Keratinocyte (primary cell): ENCODE data around the gene ARHGDIB. TPM values are rescaled to one million over a fixed set of nuclear protein-coding genes. Genes with fewer than 3 reads are reported as not detected.

ENCODE experiments used
- DNase-seq: peaks from one replicate; pipeline ENCODE4 v3.0.0-alpha.2; 2011; ENCODE audit warnings: low read depth, missing footprints, low spot score
- FAIRE-seq: peaks from 2 replicates; lab custom pipeline; 2011; peaks lifted over from hg19 to GRCh38; lab: Jason Lieb, UNC
- H2AFZ ChIP-seq: 2 replicates; pipeline ENCODE4 v1.6.0; 2012; ENCODE audit warnings: low read length, control low read depth, inconsistent platforms; ENCODE audit not compliant: control insufficient read depth
- H3K27ac ChIP-seq: 2 replicates; pipeline ENCODE4 v1.5.1; 2011; ENCODE audit warnings: low read length; ENCODE audit not compliant: control insufficient read depth, insufficient read depth
- H3K27me3 ChIP-seq: 3 replicates; pipeline ENCODE4 v1.6.0; 2011; ENCODE audit warnings: low read length; ENCODE audit not compliant: control insufficient read depth, insufficient read depth; ENCODE audit errors: extremely low read depth
- H3K36me3 ChIP-seq, 2 experiments: 2 replicates in 1 of 2; 3 replicates in 1 of 2; pipeline ENCODE4 v1.5.1; 2011; ENCODE audit warnings: low read length in 2 of 2, mild to moderate bottlenecking in 1 of 2; ENCODE audit not compliant: control insufficient read depth in 2 of 2, insufficient read depth in 2 of 2; ENCODE audit errors: extremely low read depth in 1 of 2
- H3K4me1 ChIP-seq: 3 replicates; pipeline ENCODE4 v1.5.1; 2011; ENCODE audit warnings: low read length; ENCODE audit not compliant: control insufficient read depth, insufficient read depth; ENCODE audit errors: extremely low read depth
- H3K4me2 ChIP-seq: 3 replicates; pipeline ENCODE4 v1.6.0; 2011; ENCODE audit warnings: low read depth, low read length; ENCODE audit not compliant: control insufficient read depth, insufficient read depth; ENCODE audit errors: extremely low read depth
- H3K4me3 ChIP-seq, 3 experiments: fragments of 200-600 bp in 1 of 3; sonication (generic) in 1 of 3; 2 replicates in 2 of 3; 3 replicates in 1 of 3; pipeline ENCODE4 v1.5.1; 2011 to 2016; ENCODE audit warnings: low read length in 3 of 3, mild to moderate bottlenecking in 3 of 3, control low read depth in 2 of 3, inconsistent platforms in 1 of 3, low read depth in 1 of 3, mixed read lengths in 1 of 3, mixed run types in 1 of 3, moderate library complexity in 1 of 3; ENCODE audit not compliant: control insufficient read depth in 2 of 3, insufficient read depth in 2 of 3; ENCODE audit errors: extremely low read depth in 1 of 3
- H3K79me2 ChIP-seq: 2 replicates; pipeline ENCODE4 v1.6.0; 2012; ENCODE audit warnings: low read length; ENCODE audit not compliant: control insufficient read depth, insufficient read depth
- H3K9ac ChIP-seq: 3 replicates; pipeline ENCODE4 v1.6.0; 2011; ENCODE audit warnings: low read length; ENCODE audit not compliant: control insufficient read depth, insufficient read depth; ENCODE audit errors: extremely low read depth
- H3K9me1 ChIP-seq: 3 replicates; pipeline ENCODE4 v1.6.0; 2011; ENCODE audit warnings: low read length; ENCODE audit not compliant: control insufficient read depth, insufficient read depth; ENCODE audit errors: extremely low read depth
- H3K9me3 ChIP-seq: 2 replicates; pipeline ENCODE4 v1.5.1; 2012; ENCODE audit warnings: low read depth, low read length; ENCODE audit not compliant: control insufficient read depth
- H4K20me1 ChIP-seq: 3 replicates; pipeline ENCODE4 v1.6.0; 2011; ENCODE audit warnings: low read length; ENCODE audit not compliant: control insufficient read depth, insufficient read depth; ENCODE audit errors: extremely low read depth
- CTCF ChIP-seq, 3 experiments: IDR thresholded peaks in 1 of 3; conservative IDR thresholded peaks in 1 of 3; optimal IDR thresholded peaks in 1 of 3; 2 replicates in 2 of 3; 3 replicates in 1 of 3; pipeline versions ENCODE3 to v1.5.1; 2011; ENCODE audit warnings: low read length in 3 of 3, mild to moderate bottlenecking in 3 of 3, moderate library complexity in 2 of 3, control low read depth in 1 of 3, inconsistent platforms in 1 of 3; ENCODE audit not compliant: insufficient read depth in 2 of 3; ENCODE audit errors: extremely low read depth in 1 of 3
- EZH2 ChIP-seq: IDR thresholded peaks from one replicate; pipeline ENCODE4 v1.6.1; 2012; ENCODE audit warnings: inconsistent platforms, mild to moderate bottlenecking, low read length, moderate library complexity
- dilution Hi-C: fragments of 300-500 bp; cut with MboI; formaldehyde crosslinking; loops from one replicate; pipeline ENCODE4 v1.7.0; 2020; ENCODE audit warnings: low sequenced_read_pairs; ENCODE audit not compliant: extremely low pct_ligation_motif_present
- polyA plus RNA-seq, 5 experiments: library from polyadenylated mRNA; depleted of rRNA in 3 of 5; stranded (reverse) in 3 of 5; stranded (forward) in 1 of 5; unstranded in 1 of 5; fragments of >200 nt; gene quantifications; 1 replicate in 1 of 5; 2 replicates in 3 of 5; 3 replicates in 1 of 5; pipeline versions ENCODE4 v1.2.1 to v1.2.3, GENCODE V29; 2011 to 2012; ENCODE audit warnings: missing spikeins in 2 of 5, low read depth in 1 of 5, low replicate concordance in 1 of 5

The ARHGDIB gene
- polyA plus RNA-seq, 1 donor (not counting 4 experiments of a cell fraction or from before 2014, with no cell fraction given): 164 TPM

- Histone ChIP-seq H2AFZ (no peak overlapping the region), H3K4me2 (no peak overlapping the region), H3K27ac (no peak overlapping the region), H3K4me1 (no peaks in the 10 kb centered on the region), H3K79me2 (no peaks in the 10 kb centered on the region), H3K4me3 (no peak overlapping the region), H4K20me1 (no peaks in the 10 kb centered on the region), H3K9me3 (no peaks in the 10 kb centered on the region), H3K9ac (no peak overlapping the region), H3K27me3 (peaks cover 4% of the 10 kb centered on the region), H3K9me1 (no peaks in the 10 kb centered on the region), H3K36me3 (no peaks in the 10 kb centered on the region)
- TF ChIP-seq EZH2 (no peak), CTCF (optimal IDR thresholded peaks at IDR 0.05 in 1 of 3, IDR thresholded peaks at IDR 0.05 in 1 of 3, conservative IDR thresholded peaks at IDR 0.05 in 1 of 3; ENCODE audit: extremely low read depth in 1 of 3, insufficient read depth in 2 of 3, low read length in 3 of 3) (no peak)
- no peak for FAIRE-seq
- dilution Hi-C loops: no loop called here
- no peak for DNase-seq
These were observed 37.8 kb upstream of the ARHGDIB start for GRCh38 chr12:14999021-14999694.

- Histone ChIP-seq H3K4me2 (no peak overlapping the region), H3K9me3 (no peaks in the 10 kb centered on the region), H3K9me1 (no peaks in the 10 kb centered on the region), H2AFZ (no peak overlapping the region), H3K4me1 (no peaks in the 10 kb centered on the region), H3K36me3 (no peaks in the 10 kb centered on the region), H3K9ac (no peak overlapping the region), H4K20me1 (no peaks in the 10 kb centered on the region), H3K27ac (no peak overlapping the region), H3K4me3 (no peak overlapping the region), H3K79me2 (no peaks in the 10 kb centered on the region), H3K27me3 (peaks cover 3% of the 10 kb centered on the region)
- dilution Hi-C loops: no loop called here
- FAIRE-seq (no peak), DNase-seq (no peak)
- no peak for TF ChIP-seq CTCF (optimal IDR thresholded peaks at IDR 0.05 in 1 of 3, IDR thresholded peaks at IDR 0.05 in 1 of 3, conservative IDR thresholded peaks at IDR 0.05 in 1 of 3; ENCODE audit: extremely low read depth in 1 of 3, insufficient read depth in 2 of 3, low read length in 3 of 3)
- TF ChIP-seq EZH2: no peak
These were observed 36.6 kb upstream of the ARHGDIB start for GRCh38 chr12:14997998-14998397.
